HepG2 (cell line): ENCODE measurements around the gene LBX1. TPM values are rescaled to one million over a fixed set of nuclear protein-coding genes. Genes with fewer than 3 reads are reported as not detected.

Experiments
- ATAC-seq: fragments of 200-7000 bp; cut with Tn5 transposase; 3 replicates; pipeline ENCODE4 v1.9.1; 2020; ENCODE audit warnings: mild to moderate bottlenecking, moderate library complexity
- BruUV-seq: library from RNA; stranded (reverse); fragments of 400-500 nt; replicated peaks from 2 replicates; lab custom pipeline; 2021; lab: Mats Ljungman, UMichigan
- CTCF ChIA-PET: fragments of 300-600 bp; formaldehyde crosslinking; extraction: SDS; loops from one replicate; lab custom pipeline; 2021; ENCODE audit warnings: low total read pairs, inconsistent platforms, low intra/inter-chr PET ratio; lab: Yijun Ruan, JAX
- POLR2A ChIA-PET: fragments of 350-600 bp; sonication (Branson Sonifier 250); formaldehyde crosslinking; loops from one replicate; lab custom pipeline; 2020; ENCODE audit warnings: antibody characterized with exemption, inconsistent platforms; lab: Yijun Ruan, JAX
- DNase-seq: peaks from one replicate; pipeline ENCODE4 v3.0.0-alpha.2; 2015; ENCODE audit warnings: low spot score
- FAIRE-seq: peaks from 3 replicates; lab custom pipeline; 2011; peaks lifted over from hg19 to GRCh38; lab: Jason Lieb, UNC
- H2AFZ ChIP-seq: one replicate; pipeline ENCODE4 v1.6.1; 2011; ENCODE audit warnings: low read length, inconsistent platforms
- H3K27ac ChIP-seq: fragments of 300-600 bp; 3 replicates; pipeline ENCODE4 v1.8.0; 2011; ENCODE audit warnings: mixed run types, mild to moderate bottlenecking, mixed read lengths, low read length, inconsistent platforms; ENCODE audit not compliant: insufficient read depth; ENCODE audit errors: extremely low read length
- H3K27me3 ChIP-seq, 2 experiments: fragments of 200-600 bp in 1 of 2; 2 replicates in 1 of 2; 3 replicates in 1 of 2; pipeline versions ENCODE4 v1.6.0 to v1.8.0; 2011; ENCODE audit warnings: low read length in 2 of 2, mild to moderate bottlenecking in 2 of 2, moderate library complexity in 2 of 2, inconsistent platforms in 1 of 2; ENCODE audit not compliant: insufficient read depth in 2 of 2, control insufficient read depth in 1 of 2
- H3K36me3 ChIP-seq, 2 experiments: fragments of 200-600 bp in 1 of 2; replicated peaks in 1 of 2; 2 replicates in 1 of 2; 3 replicates in 1 of 2; pipeline versions ENCODE4 v1.5.1 to v1.8.0; 2011; ENCODE audit warnings: low read length in 2 of 2, inconsistent platforms in 1 of 2; ENCODE audit not compliant: insufficient read depth in 2 of 2, control insufficient read depth in 1 of 2
- H3K4me1 ChIP-seq: 2 replicates; pipeline ENCODE4 v1.5.1; 2012; ENCODE audit warnings: low read length, inconsistent platforms; ENCODE audit not compliant: insufficient read depth
- H3K4me2 ChIP-seq: 2 replicates; pipeline ENCODE4 v1.6.0; 2011; ENCODE audit warnings: low read depth, low read length, inconsistent platforms
- H3K4me3 ChIP-seq, 3 experiments: fragments of 200-600 bp in 1 of 3; sonication (generic), shearing (Covaris generic) in 1 of 3; replicated peaks in 1 of 3; 2 replicates each; pipeline ENCODE4 v1.5.1; 2011 to 2016; ENCODE audit warnings: low read length in 3 of 3, inconsistent platforms in 2 of 3, low read depth in 2 of 3, mild to moderate bottlenecking in 2 of 3, control low read depth in 1 of 3, mixed read lengths in 1 of 3; ENCODE audit not compliant: insufficient read depth in 1 of 3
- H3K79me2 ChIP-seq: one replicate; pipeline ENCODE4 v1.6.1; 2011; ENCODE audit warnings: low read length, inconsistent platforms; ENCODE audit not compliant: insufficient read depth
- H3K9ac ChIP-seq: 2 replicates; pipeline ENCODE4 v1.6.0; 2011; ENCODE audit warnings: mild to moderate bottlenecking, low read depth, low read length, inconsistent platforms; ENCODE audit not compliant: insufficient read depth
- H3K9me3 ChIP-seq: 2 replicates; pipeline ENCODE4 v1.5.1; 2012; ENCODE audit warnings: mild to moderate bottlenecking, low read length
- H4K20me1 ChIP-seq: 2 replicates; pipeline ENCODE4 v1.6.0; 2011; ENCODE audit warnings: inconsistent platforms, mild to moderate bottlenecking, low read length, moderate library complexity; ENCODE audit not compliant: insufficient read depth
- EEA1 ChIP-seq: sonication (generic); formaldehyde crosslinking; IDR thresholded peaks from 2 replicates; pipeline ENCODE4 v1.5.1; 2020; ENCODE audit warnings: mild to moderate bottlenecking, missing genetic modification reagents, borderline replicate concordance
- FOXK1 ChIP-seq: sonication (generic); formaldehyde crosslinking; IDR thresholded peaks from 2 replicates; pipeline ENCODE4 v1.4.0; 2020; ENCODE audit warnings: low read depth, missing genetic modification reagents, borderline replicate concordance
- IRF2 ChIP-seq: IDR thresholded peaks from 2 replicates; pipeline ENCODE4 v1.6.1; 2018; ENCODE audit warnings: missing genetic modification reagents, missing compliant biosample characterization
- MBD4 ChIP-seq: IDR thresholded peaks from 2 replicates; pipeline ENCODE4 v1.6.1; 2012; ENCODE audit warnings: low read length, inconsistent platforms, borderline replicate concordance
- MZF1 ChIP-seq: sonication (generic); formaldehyde crosslinking; IDR thresholded peaks from 2 replicates; pipeline ENCODE4 v1.8.1; 2023; ENCODE audit warnings: mild to moderate bottlenecking, missing genetic modification reagents, borderline replicate concordance
- POLR2AphosphoS5 ChIP-seq: IDR thresholded peaks from 2 replicates; pipeline ENCODE4 v1.6.1; 2012; ENCODE audit warnings: low read depth, low read length
- U2AF1 ChIP-seq: fragments of 200-400 bp; formaldehyde crosslinking; optimal IDR thresholded peaks from 2 replicates; pipeline ENCODE3; 2017; ENCODE audit warnings: mild to moderate bottlenecking, low read depth, low read length
- ZFY ChIP-seq: sonication (generic); formaldehyde crosslinking; IDR thresholded peaks from 2 replicates; pipeline ENCODE4 v1.4.0; 2020; ENCODE audit warnings: missing genetic modification reagents
- ZNF720 ChIP-seq: sonication (generic); formaldehyde crosslinking; IDR thresholded peaks from 2 replicates; pipeline ENCODE4 v1.4.0; 2020; ENCODE audit warnings: missing genetic modification reagents
- WGBS: methylation state at CpG from one replicate; pipeline ENCODE4 v1.1.6; 2017; ENCODE audit warnings: low lambda C conversion rate; 5-methylcytosine and 5-hydroxymethylcytosine counted together
- in situ Hi-C: cut with HindIII; loops from 2 replicates; pipeline ENCODE4 v1.10.0; 2017; ENCODE audit warnings: low pct_unique_long_range_greater_than_20kb; ENCODE audit not compliant: extremely low pct_ligation_motif_present
- intact Hi-C: fragments of 100-400 bp; cut with micrococcal nuclease; formaldehyde crosslinking; loops from one replicate; pipeline ENCODE4 v1.10.0; 2022; ENCODE audit not compliant: unreplicated experiment
- polyA plus RNA-seq, 8 experiments: library from polyadenylated mRNA; depleted of rRNA in 3 of 8; stranded (reverse) in 7 of 8; unstranded in 1 of 8; fragments of >200 nt; fragmentation: Illumina TruSeq in 4 of 8; extraction: Trizol in 4 of 8; gene quantifications; 2 replicates each; pipeline versions ENCODE4 v1.2.1 to v1.2.3, GENCODE V29; 2011 to 2016; ENCODE audit warnings: low read depth in 4 of 8, missing spikeins in 1 of 8, mixed read lengths in 1 of 8; ENCODE audit not compliant: insufficient read depth in 1 of 8
- total RNA-seq, 5 experiments: library from RNA; depleted of rRNA; stranded (reverse); fragments of >200 nt; fragmentation: Illumina TruSeq; extraction: Trizol; gene quantifications; 2 replicates each; pipeline ENCODE4 v1.2.3, GENCODE V29; 2016; ENCODE audit warnings: low read depth in 1 of 5
- TF ChIP-seq, protein P1 (sequence below): sonication (generic); formaldehyde crosslinking; IDR thresholded peaks from 2 replicates; pipeline ENCODE4 v1.5.1; 2020; ENCODE audit warnings: mild to moderate bottlenecking, missing genetic modification reagents, borderline replicate concordance
- TF ChIP-seq, protein P2 (sequence below): sonication (generic); formaldehyde crosslinking; IDR thresholded peaks from 2 replicates; pipeline ENCODE4 v1.9.0; 2021; ENCODE audit warnings: missing genetic modification reagents, borderline replicate concordance

LBX1 gene
- total and polyA plus RNA-seq, 2 of the 13 experiments (the other 11 are each of a cell fraction or from before 2014, with no cell fraction given) = not detected

DNA sequence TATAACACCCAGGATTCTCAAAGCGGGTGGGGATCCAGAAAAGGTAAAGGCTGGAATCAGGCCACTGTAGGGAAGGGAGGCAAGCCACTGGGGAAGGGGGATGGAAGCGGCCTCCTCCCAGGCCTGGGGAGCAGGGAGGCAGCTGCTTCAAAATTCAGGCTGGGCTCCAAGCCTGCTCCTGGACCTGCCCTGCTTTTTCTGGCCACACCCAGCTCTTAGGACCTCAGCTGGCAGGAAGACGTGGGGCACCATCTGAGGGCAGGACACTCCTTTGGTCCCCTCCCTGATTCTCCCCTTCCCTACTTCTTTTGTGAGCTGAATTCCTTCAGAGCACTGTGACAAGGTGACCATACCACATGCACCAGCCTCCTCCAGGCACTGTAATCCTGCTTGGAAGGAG lies 4.6 kb upstream of the LBX1 start:
- Histone ChIP-seq H3K4me1 (peaks cover 10% of the 10 kb centered on the region), H3K27me3 (peaks cover 15 to 97% of the 10 kb centered on the region in 2 experiments), H3K4me2 (no peak overlapping the region), H3K27ac (no peak overlapping the region), H3K4me3 (no peak overlapping the region), H4K20me1 (peaks cover 5% of the 10 kb centered on the region; the same call in 1 of the 2 replicates), H3K9me3 (no peaks in the 10 kb centered on the region), H2AFZ (no peak overlapping the region), H3K36me3 (no peaks in the 10 kb centered on the region), H3K79me2 (no peaks in the 10 kb centered on the region), H3K9ac (no peak overlapping the region)
- intact Hi-C loops = no loop called here
- WGBS = 2% methylated on average over 3 of the region's 3 CpGs
- POLR2A ChIA-PET = no interaction called here
- no peak for DNase-seq
- in situ Hi-C loops = no loop called here
- no peak for ATAC-seq
- TF ChIP-seq POLR2AphosphoS5 = no peak
- no peak for TF ChIP-seq ZFY
- TF ChIP-seq IRF2 (CRISPR knock-in tag) = no peak
- no peak for TF ChIP-seq EEA1 (CRISPR knock-in tag)
- no peak for TF ChIP-seq U2AF1
- FAIRE-seq = no peak
- BruUV-seq = no TSS peak
- CTCF ChIA-PET = no interaction called here

DNA sequence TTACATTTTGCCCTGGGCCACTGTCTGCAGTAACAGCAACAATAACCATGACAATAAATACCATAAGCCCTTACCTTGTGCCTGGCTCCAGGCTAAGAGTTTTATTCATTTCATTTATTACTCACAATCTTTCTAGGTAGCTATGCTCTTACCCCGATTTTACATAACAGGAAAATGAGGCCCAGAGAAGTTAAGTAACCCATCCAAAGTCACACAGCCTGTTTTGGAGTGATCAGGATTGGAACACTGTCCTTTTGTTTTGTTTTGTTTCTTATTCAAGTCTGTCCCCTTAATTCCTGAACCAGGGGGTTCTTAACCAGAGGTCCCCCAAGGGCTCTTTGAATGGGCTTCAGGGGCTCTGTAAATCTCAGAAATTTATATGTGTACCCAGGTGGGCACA lies 4.2 kb upstream of the LBX1 start:
- 0% methylated on average over 1 of the region's 1 CpG for WGBS
- TF ChIP-seq, protein P1, sequence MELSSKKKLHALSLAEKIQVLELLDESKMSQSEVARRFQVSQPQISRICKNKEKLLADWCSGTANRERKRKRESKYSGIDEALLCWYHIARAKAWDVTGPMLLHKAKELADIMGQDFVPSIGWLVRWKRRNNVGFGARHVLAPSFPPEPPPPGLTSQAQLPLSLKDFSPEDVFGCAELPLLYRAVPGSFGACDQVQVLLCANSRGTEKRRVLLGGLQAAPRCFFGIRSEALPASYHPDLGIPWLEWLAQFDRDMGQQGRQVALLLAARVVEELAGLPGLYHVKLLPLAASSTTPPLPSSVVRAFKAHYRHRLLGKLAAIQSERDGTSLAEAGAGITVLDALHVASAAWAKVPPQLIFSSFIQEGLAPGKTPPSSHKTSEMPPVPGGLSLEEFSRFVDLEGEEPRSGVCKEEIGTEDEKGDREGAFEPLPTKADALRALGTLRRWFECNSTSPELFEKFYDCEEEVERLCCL (CRISPR knock-in tag) = no peak
- TF ChIP-seq FOXK1 (CRISPR knock-in tag) = no peak
- no peak for TF ChIP-seq ZNF720 (CRISPR knock-in tag)
- no peak for TF ChIP-seq MZF1 (CRISPR knock-in tag)
- TF ChIP-seq, protein P2, sequence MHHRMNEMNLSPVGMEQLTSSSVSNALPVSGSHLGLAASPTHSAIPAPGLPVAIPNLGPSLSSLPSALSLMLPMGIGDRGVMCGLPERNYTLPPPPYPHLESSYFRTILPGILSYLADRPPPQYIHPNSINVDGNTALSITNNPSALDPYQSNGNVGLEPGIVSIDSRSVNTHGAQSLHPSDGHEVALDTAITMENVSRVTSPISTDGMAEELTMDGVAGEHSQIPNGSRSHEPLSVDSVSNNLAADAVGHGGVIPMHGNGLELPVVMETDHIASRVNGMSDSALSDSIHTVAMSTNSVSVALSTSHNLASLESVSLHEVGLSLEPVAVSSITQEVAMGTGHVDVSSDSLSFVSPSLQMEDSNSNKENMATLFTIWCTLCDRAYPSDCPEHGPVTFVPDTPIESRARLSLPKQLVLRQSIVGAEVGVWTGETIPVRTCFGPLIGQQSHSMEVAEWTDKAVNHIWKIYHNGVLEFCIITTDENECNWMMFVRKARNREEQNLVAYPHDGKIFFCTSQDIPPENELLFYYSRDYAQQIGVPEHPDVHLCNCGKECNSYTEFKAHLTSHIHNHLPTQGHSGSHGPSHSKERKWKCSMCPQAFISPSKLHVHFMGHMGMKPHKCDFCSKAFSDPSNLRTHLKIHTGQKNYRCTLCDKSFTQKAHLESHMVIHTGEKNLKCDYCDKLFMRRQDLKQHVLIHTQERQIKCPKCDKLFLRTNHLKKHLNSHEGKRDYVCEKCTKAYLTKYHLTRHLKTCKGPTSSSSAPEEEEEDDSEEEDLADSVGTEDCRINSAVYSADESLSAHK (CRISPR knock-in tag) = no peak
- no peak for TF ChIP-seq MBD4
- no peak for DNase-seq
- ATAC-seq = no peak
- ChIA-PET POLR2A (no interaction called here), CTCF (no interaction called here)
- H4K20me1 ChIP-seq = peaks cover 5% of the 10 kb centered on the region; the same call in 1 of the 2 replicates
- H3K9me3 ChIP-seq = no peaks in the 10 kb centered on the region
- no peaks in the 10 kb centered on the region for H3K79me2 ChIP-seq
- no peak overlapping the region for H3K4me3 ChIP-seq
- H2AFZ ChIP-seq = no peak overlapping the region
- peaks cover 10% of the 10 kb centered on the region for H3K4me1 ChIP-seq
- H3K9ac ChIP-seq = no peak overlapping the region
- intact Hi-C loops = no loop called here
- FAIRE-seq = no peak
- no peak overlapping the region for H3K27ac ChIP-seq
- no TSS peak for BruUV-seq
- H3K4me2 ChIP-seq = no peak overlapping the region
- in situ Hi-C loops = no loop called here
- no peaks in the 10 kb centered on the region for H3K36me3 ChIP-seq
- peaks cover 15 to 97% of the 10 kb centered on the region in 2 experiments for H3K27me3 ChIP-seq
